ENCODE measurements around the gene KLF6.

GRCh38 chr10:3828404-3829155, 43.6 kb upstream of the KLF6 start:
- TF ChIP-seq POLR2A (IDR thresholded peaks at IDR 0.05) (no peak), CTCF (IDR thresholded peaks at IDR 0.05) (no peak)

All from transverse colon (tissue), 3 donors.